Testis (tissue), 3 donors: Measurements from ENCODE around the gene PTGIS. TPM values are rescaled to one million over a fixed set of nuclear protein-coding genes. Genes with fewer than 3 reads are reported as not detected.

Experiments used
- DNase-seq: peaks from one replicate; pipeline ENCODE4 v3.0.0-alpha.2; 2019
- H3K27ac ChIP-seq, 2 donors: fragments of 200-600 bp; sonication (generic); one replicate each; pipeline ENCODE4 v1.5.1; 2019
- H3K27me3 ChIP-seq: fragments of 200-600 bp; sonication (generic); one replicate; pipeline ENCODE4 v1.5.1; 2019
- H3K36me3 ChIP-seq: fragments of 200-600 bp; sonication (generic); one replicate; pipeline ENCODE4 v1.5.1; 2017; ENCODE audit warnings: low read depth; ENCODE audit errors: missing control alignments
- H3K4me1 ChIP-seq: fragments of 200-600 bp; sonication (generic); one replicate; pipeline ENCODE4 v1.5.1; 2019
- H3K4me3 ChIP-seq, 2 donors: fragments of 200-600 bp; sonication (generic); one replicate each; pipeline ENCODE4 v1.5.1; 2017 to 2019
- H3K9me3 ChIP-seq: fragments of 200-600 bp; sonication (generic); one replicate; pipeline ENCODE4 v1.5.1; 2017
- CTCF ChIP-seq, 3 experiments: fragments of 450-650 bp in 2 of 3; fragments of 200-600 bp in 1 of 3; sonication (generic) in 1 of 3; IDR thresholded peaks; one replicate each; pipeline ENCODE4 v1.5.1; 2016 to 2019; ENCODE audit warnings: antibody characterized with exemption in 3 of 3, mild to moderate bottlenecking in 2 of 3, moderate library complexity in 1 of 3
- POLR2A ChIP-seq: fragments of 450-650 bp; IDR thresholded peaks from one replicate; pipeline ENCODE4 v1.6.1; 2017; ENCODE audit warnings: antibody characterized with exemption, mild to moderate bottlenecking, moderate library complexity
- WGBS, 2 donors: methylation state at CpG; one replicate each; pipeline ENCODE4 v1.1.5; 2018; 5-methylcytosine and 5-hydroxymethylcytosine counted together
- intact Hi-C: fragments of 100-400 bp; cut with DNase I; formaldehyde crosslinking; loops from one replicate; pipeline ENCODE4 v1.15.1; 2023; ENCODE audit warnings: low total_unique reads
- polyA plus RNA-seq: library from polyadenylated mRNA; stranded (reverse); fragments of 350-450 nt; fragmentation: Illumina TruSeq; extraction: RNeasy Lipid Tissue Mini Kit (QIAGEN cat#74804); gene quantifications from one replicate; pipeline ENCODE4 v1.2.3, GENCODE V29; 2014; ENCODE audit warnings: low read depth, low replicate concordance; ENCODE audit not compliant: insufficient read depth
- total RNA-seq, 2 donors: library from RNA; depleted of rRNA; stranded (reverse); fragments of >200 nt; gene quantifications; one replicate each; pipeline ENCODE4 v1.2.3, GENCODE V29; 2016

The PTGIS gene
- total and polyA plus RNA-seq, 3 donors from 2014 or later, result 12.2 to 30.3 (median 13.0) TPM

GRCh38 chr20:49608752-49609670, 41.1 kb upstream of the PTGIS start:
- no peak for TF ChIP-seq POLR2A
- peak; percentile 94 to 98 (median 97) for TF ChIP-seq CTCF (IDR thresholded peaks at IDR 0.05)
- intact Hi-C loops, result loop anchor here (5.0 kb wide), 1 partner anchor 67 kb away; no protein-coding TSS in a partner anchor
- no peak overlapping the region for H3K4me3 ChIP-seq
- peak; percentile 75 for DNase-seq
- 10 to 19% methylated on average over 11 to 17 of the region's 17 CpGs for WGBS, 2 donors
- no peaks in the 10 kb centered on the region for H3K36me3 ChIP-seq
- H3K27me3 ChIP-seq, result no peaks in the 10 kb centered on the region
- H3K27ac ChIP-seq, result no peak overlapping the region
- H3K4me1 ChIP-seq, result no peaks in the 10 kb centered on the region
- H3K9me3 ChIP-seq, result no peaks in the 10 kb centered on the region

GRCh38 chr20:49607568-49607967, 39.6 kb upstream of the PTGIS start:
- TF ChIP-seq POLR2A (no peak), CTCF (IDR thresholded peaks at IDR 0.05) (no peak)
- Histone ChIP-seq H3K4me3 (no peak overlapping the region), H3K27me3 (no peaks in the 10 kb centered on the region), H3K4me1 (no peaks in the 10 kb centered on the region), H3K36me3 (no peaks in the 10 kb centered on the region), H3K27ac (no peak overlapping the region), H3K9me3 (no peaks in the 10 kb centered on the region)
- DNase-seq, result no peak
- intact Hi-C loops, result loop anchor here (5.0 kb wide), 1 partner anchor 65 kb away; no protein-coding TSS in a partner anchor
- WGBS, 2 donors, result 85 to 92% methylated on average over 1 of the region's 1 CpG

- Histone ChIP-seq H3K36me3 (no peaks in the 10 kb centered on the region), H3K27ac (no peak overlapping the region), H3K4me1 (no peaks in the 10 kb centered on the region), H3K4me3 (no peak overlapping the region), H3K27me3 (no peaks in the 10 kb centered on the region), H3K9me3 (no peaks in the 10 kb centered on the region)
- intact Hi-C loops, result no loop called here
- WGBS, 2 donors, result 70 to 86% methylated on average over 11 of the region's 11 CpGs
- no peak for DNase-seq
- TF ChIP-seq CTCF (IDR thresholded peaks at IDR 0.05) (no peak), POLR2A (no peak)
These were observed 35.3 kb upstream of the PTGIS start for GRCh38 chr20:49603209-49603627.

- DNase-seq, result no peak
These were observed 34.6 kb upstream of the PTGIS start for GRCh38 chr20:49602345-49603208.

More at GRCh38 chr20:49602345-49603208, 34.6 kb upstream of the PTGIS start:
- no peak for TF ChIP-seq POLR2A
- TF ChIP-seq CTCF (IDR thresholded peaks at IDR 0.05), result no peak
- H3K27ac ChIP-seq, result no peak overlapping the region
- no peaks in the 10 kb centered on the region for H3K27me3 ChIP-seq
- H3K4me1 ChIP-seq, result no peaks in the 10 kb centered on the region
- no peak overlapping the region for H3K4me3 ChIP-seq
- intact Hi-C loops, result no loop called here
- H3K36me3 ChIP-seq, result no peaks in the 10 kb centered on the region
- whole genome bisulfite sequencing, 2 donors, result 81 to 87% methylated on average over 9 of the region's 9 CpGs
- no peaks in the 10 kb centered on the region for H3K9me3 ChIP-seq
